Sigmoid colon (tissue), 4 donors: ENCODE measurements around the gene ATG7.

ENCODE experiments used
- POLR2A ChIP-seq, 2 donors: fragments of 450-650 bp; IDR thresholded peaks; one replicate each; pipeline ENCODE4 v1.6.1; 2016; ENCODE audit warnings: antibody characterized with exemption in 2 of 2, mild to moderate bottlenecking in 2 of 2, moderate library complexity in 2 of 2
- POLR2AphosphoS5 ChIP-seq, 4 donors: sonication (generic); formaldehyde crosslinking; IDR thresholded peaks; one replicate each; pipeline ENCODE4 v1.6.1; 2017; ENCODE audit warnings: antibody characterized with exemption in 4 of 4
- TF ChIP-seq, protein P1 (sequence below), 4 experiments: fragments of 450-650 bp in 3 of 4; fragments of 200-600 bp in 1 of 4; IDR thresholded peaks; one replicate each; pipeline ENCODE4 v1.5.1; 2016 to 2019; ENCODE audit warnings: antibody characterized with exemption in 4 of 4, mild to moderate bottlenecking in 3 of 4, moderate library complexity in 2 of 4

DNA sequence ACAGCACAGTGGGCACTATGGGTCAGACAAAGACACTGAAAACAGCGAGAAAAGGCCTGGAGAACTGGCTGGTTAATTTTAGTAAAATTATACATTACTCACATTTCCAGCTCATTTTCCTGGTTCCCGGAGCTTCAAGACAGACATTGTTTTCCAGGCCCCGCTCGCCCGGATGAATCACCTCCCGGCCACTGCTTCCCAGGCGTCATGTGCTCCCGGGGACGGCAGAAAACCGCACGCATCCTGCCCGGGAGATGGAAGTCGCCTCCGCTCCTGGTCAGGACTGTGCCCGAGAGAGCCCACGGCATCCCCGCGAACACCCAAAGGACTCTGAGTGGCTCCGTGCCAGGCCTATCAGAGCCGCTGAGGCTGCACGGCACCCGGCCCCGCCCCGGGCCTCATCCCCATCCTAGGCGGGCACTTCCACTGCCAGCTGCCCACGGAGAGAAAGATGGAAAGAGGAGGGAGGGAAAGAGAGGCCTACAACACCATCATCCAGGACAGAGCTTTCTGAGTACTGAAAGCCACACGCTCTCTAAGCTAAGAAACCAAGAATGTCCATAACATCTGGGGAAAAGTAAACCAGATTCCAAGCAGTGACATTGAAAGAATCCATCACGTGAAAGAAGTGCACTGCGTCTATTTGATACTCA, 296.4 kb downstream of the ATG7 start:
- no peak for TF ChIP-seq POLR2A (IDR thresholded peaks at IDR 0.05)
- TF ChIP-seq POLR2AphosphoS5 (IDR thresholded peaks at IDR 0.05) = peak in 3 of 4 donors; percentile 35 to 72 (median 41)
- TF ChIP-seq, protein P1, sequence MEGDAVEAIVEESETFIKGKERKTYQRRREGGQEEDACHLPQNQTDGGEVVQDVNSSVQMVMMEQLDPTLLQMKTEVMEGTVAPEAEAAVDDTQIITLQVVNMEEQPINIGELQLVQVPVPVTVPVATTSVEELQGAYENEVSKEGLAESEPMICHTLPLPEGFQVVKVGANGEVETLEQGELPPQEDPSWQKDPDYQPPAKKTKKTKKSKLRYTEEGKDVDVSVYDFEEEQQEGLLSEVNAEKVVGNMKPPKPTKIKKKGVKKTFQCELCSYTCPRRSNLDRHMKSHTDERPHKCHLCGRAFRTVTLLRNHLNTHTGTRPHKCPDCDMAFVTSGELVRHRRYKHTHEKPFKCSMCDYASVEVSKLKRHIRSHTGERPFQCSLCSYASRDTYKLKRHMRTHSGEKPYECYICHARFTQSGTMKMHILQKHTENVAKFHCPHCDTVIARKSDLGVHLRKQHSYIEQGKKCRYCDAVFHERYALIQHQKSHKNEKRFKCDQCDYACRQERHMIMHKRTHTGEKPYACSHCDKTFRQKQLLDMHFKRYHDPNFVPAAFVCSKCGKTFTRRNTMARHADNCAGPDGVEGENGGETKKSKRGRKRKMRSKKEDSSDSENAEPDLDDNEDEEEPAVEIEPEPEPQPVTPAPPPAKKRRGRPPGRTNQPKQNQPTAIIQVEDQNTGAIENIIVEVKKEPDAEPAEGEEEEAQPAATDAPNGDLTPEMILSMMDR (IDR thresholded peaks at IDR 0.05) = no peak
